Panc1 (cell line): ENCODE measurements around the gene XXYLT1. TPM values are rescaled to one million over a fixed set of nuclear protein-coding genes. Genes with fewer than 3 reads are reported as not detected.

ENCODE experiments used
- ATAC-seq: fragments of 200-7000 bp; cut with Tn5 transposase; 2 replicates; pipeline ENCODE4 v1.9.1; 2020; ENCODE audit warnings: mild to moderate bottlenecking, moderate library complexity
- BruUV-seq: library from RNA; stranded (reverse); fragments of 400-500 nt; replicated peaks from 2 replicates; lab custom pipeline; 2021; lab: Mats Ljungman, UMichigan
- CTCF ChIA-PET: fragments of 300-600 bp; sonication (Branson Sonifier 250); formaldehyde crosslinking; loops from one replicate; lab custom pipeline; 2022; ENCODE audit warnings: antibody characterized with exemption; lab: Charles Lee
- POLR2A ChIA-PET: fragments of 300-600 bp; sonication (Branson Sonifier 250); formaldehyde crosslinking; loops from one replicate; lab custom pipeline; 2022; ENCODE audit warnings: antibody characterized with exemption; lab: Charles Lee
- DNase-seq: peaks from one replicate; pipeline ENCODE4 v3.0.0-alpha.2; 2010; ENCODE audit warnings: low read depth, low spot score
- H3K27ac ChIP-seq: 2 replicates; pipeline ENCODE4 v1.5.1; 2011; ENCODE audit warnings: mild to moderate bottlenecking, low read length, inconsistent platforms
- H3K27me3 ChIP-seq: fragments of 200-500 bp; sonication (Bioruptor generic); 2 replicates; pipeline ENCODE4 v1.6.0; 2014; ENCODE audit warnings: low read length, inconsistent platforms; ENCODE audit not compliant: control insufficient read depth, insufficient read depth
- H3K36me3 ChIP-seq: fragments of 200-500 bp; sonication (Bioruptor generic); 2 replicates; pipeline ENCODE4 v1.5.1; 2014; ENCODE audit warnings: inconsistent platforms, mild to moderate bottlenecking, low read length, moderate library complexity; ENCODE audit not compliant: control insufficient read depth, insufficient read depth
- H3K4me1 ChIP-seq: 2 replicates; pipeline ENCODE4 v1.5.1; 2011; ENCODE audit warnings: inconsistent platforms, mild to moderate bottlenecking, low read length, moderate library complexity; ENCODE audit not compliant: control insufficient read depth, insufficient read depth
- H3K4me3 ChIP-seq, 2 experiments: 2 replicates each; pipeline ENCODE4 v1.5.1; 2011 to 2012; ENCODE audit warnings: low read depth in 2 of 2, low read length in 2 of 2, mild to moderate bottlenecking in 2 of 2, inconsistent platforms in 1 of 2, moderate library complexity in 1 of 2
- H3K9me3 ChIP-seq: fragments of 200-500 bp; sonication (Bioruptor generic); 2 replicates; pipeline ENCODE4 v1.5.1; 2014; ENCODE audit warnings: low read depth, mild to moderate bottlenecking, inconsistent platforms, low read length, moderate library complexity; ENCODE audit not compliant: control insufficient read depth, insufficient read depth
- POLR2AphosphoS5 ChIP-seq: IDR thresholded peaks from 2 replicates; pipeline ENCODE4 v1.6.1; 2012; ENCODE audit warnings: mild to moderate bottlenecking, low read depth, low read length, moderate library complexity
- REST ChIP-seq, 2 experiments: IDR thresholded peaks; 2 replicates each; pipeline ENCODE4 v1.6.1; 2011 to 2012; ENCODE audit warnings: low read depth in 2 of 2, control low read depth in 1 of 2, low read length in 1 of 2, mild to moderate bottlenecking in 1 of 2, moderate library complexity in 1 of 2; ENCODE audit not compliant: insufficient read depth in 1 of 2
- SIN3A ChIP-seq: IDR thresholded peaks from 2 replicates; pipeline ENCODE4 v1.6.1; 2012; ENCODE audit warnings: low read depth, mild to moderate bottlenecking, low read length, moderate library complexity, borderline replicate concordance; ENCODE audit not compliant: insufficient read depth
- TCF7L2 ChIP-seq: IDR thresholded peaks from 2 replicates; pipeline ENCODE4 v1.6.1; 2011; ENCODE audit warnings: mild to moderate bottlenecking, low read depth, low read length, inconsistent platforms
- in situ Hi-C: cut with HindIII; loops from 2 replicates; pipeline ENCODE4 v1.10.0; 2016; ENCODE audit warnings: low sequenced_read_pairs, low pct_unique_long_range_greater_than_20kb
- intact Hi-C: fragments of 100-400 bp; cut with micrococcal nuclease; formaldehyde crosslinking; loops from one replicate; pipeline ENCODE4 v1.10.0; 2022; ENCODE audit not compliant: unreplicated experiment
- total RNA-seq: library from RNA; stranded (reverse); gene quantifications from one replicate; pipeline ENCODE4 v1.2.1, GENCODE V29; 2021; ENCODE audit not compliant: unreplicated experiment
- TF ChIP-seq, protein P1 (sequence below): fragments of 450-650 bp; IDR thresholded peaks from 2 replicates; pipeline ENCODE4 v1.5.1; 2017; ENCODE audit warnings: mild to moderate bottlenecking

XXYLT1 gene
- total RNA-seq, 1 experiment from 2014 or later: 26.0 TPM

DNA sequence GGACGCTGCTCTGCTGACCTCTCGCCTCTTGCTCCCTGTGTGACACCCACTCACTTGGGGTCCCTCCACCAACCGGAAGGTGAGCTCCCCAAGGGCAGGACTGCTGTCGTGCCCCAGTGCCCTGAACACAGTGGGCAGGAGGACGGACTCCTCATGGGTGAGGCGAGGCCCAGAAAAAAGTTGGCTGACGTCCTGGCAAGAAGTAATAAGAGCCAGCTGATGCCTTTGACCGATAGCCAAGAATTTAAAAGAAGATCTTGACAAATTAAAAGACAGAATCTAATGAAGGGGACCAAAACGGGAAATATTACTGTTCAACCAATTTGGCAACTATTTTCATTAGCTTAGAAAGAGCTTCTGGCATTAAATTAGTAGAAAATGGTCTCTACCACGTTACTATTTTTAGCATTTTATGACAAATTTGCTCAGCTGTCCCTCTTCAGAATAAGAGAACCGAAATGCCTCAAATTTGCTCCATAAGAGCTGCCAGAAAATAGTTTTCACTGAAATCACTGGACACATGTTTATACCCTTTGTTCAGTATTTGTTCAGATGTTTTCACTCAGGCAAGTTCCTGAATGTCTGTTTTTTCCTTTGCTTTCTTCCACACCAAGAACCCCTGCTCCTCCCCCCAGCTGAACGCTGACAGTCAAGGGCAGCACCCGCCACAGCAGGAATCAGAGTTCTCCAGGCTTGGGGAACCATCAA is 60.5 kb downstream of the XXYLT1 start:
- TF ChIP-seq REST (IDR thresholded peaks at IDR 0.05; ENCODE audit: insufficient read depth in 1 of 2, low read depth in 2 of 2, low read length in 1 of 2) (no peak), SIN3A (no peak), TCF7L2 (no peak), POLR2AphosphoS5 (no peak)
- TF ChIP-seq, protein P1, sequence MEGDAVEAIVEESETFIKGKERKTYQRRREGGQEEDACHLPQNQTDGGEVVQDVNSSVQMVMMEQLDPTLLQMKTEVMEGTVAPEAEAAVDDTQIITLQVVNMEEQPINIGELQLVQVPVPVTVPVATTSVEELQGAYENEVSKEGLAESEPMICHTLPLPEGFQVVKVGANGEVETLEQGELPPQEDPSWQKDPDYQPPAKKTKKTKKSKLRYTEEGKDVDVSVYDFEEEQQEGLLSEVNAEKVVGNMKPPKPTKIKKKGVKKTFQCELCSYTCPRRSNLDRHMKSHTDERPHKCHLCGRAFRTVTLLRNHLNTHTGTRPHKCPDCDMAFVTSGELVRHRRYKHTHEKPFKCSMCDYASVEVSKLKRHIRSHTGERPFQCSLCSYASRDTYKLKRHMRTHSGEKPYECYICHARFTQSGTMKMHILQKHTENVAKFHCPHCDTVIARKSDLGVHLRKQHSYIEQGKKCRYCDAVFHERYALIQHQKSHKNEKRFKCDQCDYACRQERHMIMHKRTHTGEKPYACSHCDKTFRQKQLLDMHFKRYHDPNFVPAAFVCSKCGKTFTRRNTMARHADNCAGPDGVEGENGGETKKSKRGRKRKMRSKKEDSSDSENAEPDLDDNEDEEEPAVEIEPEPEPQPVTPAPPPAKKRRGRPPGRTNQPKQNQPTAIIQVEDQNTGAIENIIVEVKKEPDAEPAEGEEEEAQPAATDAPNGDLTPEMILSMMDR: no peak
- CTCF ChIA-PET: no interaction called here
- ATAC-seq (no peak), DNase-seq (no peak)
- Histone ChIP-seq H3K4me1 (peaks cover 14% of the 10 kb centered on the region; the same call in 1 of the 2 replicates), H3K27ac (peak overlapping the region; percentile 18; the same call in 1 of the 2 replicates), H3K9me3 (no peaks in the 10 kb centered on the region), H3K4me3 (no peak overlapping the region), H3K36me3 (no peaks in the 10 kb centered on the region), H3K27me3 (no peaks in the 10 kb centered on the region)
- intact Hi-C loops (no loop called here), in situ Hi-C loops (no loop called here)
- POLR2A ChIA-PET: no interaction called here
- BruUV-seq: no TSS peak

- no TSS peak for BruUV-seq
- H3K9me3 ChIP-seq: no peaks in the 10 kb centered on the region
- TF ChIP-seq, protein P1: no peak
- TF ChIP-seq SIN3A (no peak), REST (IDR thresholded peaks at IDR 0.05; ENCODE audit: insufficient read depth in 1 of 2, low read depth in 2 of 2, low read length in 1 of 2) (no peak), POLR2AphosphoS5 (no peak), TCF7L2 (no peak)
- no peak overlapping the region for H3K4me3 ChIP-seq
- in situ Hi-C loops (no loop called here), intact Hi-C loops (no loop called here)
- no peaks in the 10 kb centered on the region for H3K36me3 ChIP-seq
- ChIA-PET CTCF (no interaction called here), POLR2A (no interaction called here)
- H3K27ac ChIP-seq: no peak overlapping the region
- H3K4me1 ChIP-seq: peaks cover 20% of the 10 kb centered on the region; the same call in 1 of the 2 replicates
- no peaks in the 10 kb centered on the region for H3K27me3 ChIP-seq
- DNase-seq: no peak
- ATAC-seq: no peak
Observed at GRCh38 chr3:195209847-195210265, 61.1 kb downstream of the XXYLT1 start.
